ENCODE data around the gene TRPM1.

- TF ChIP-seq, protein P1, sequence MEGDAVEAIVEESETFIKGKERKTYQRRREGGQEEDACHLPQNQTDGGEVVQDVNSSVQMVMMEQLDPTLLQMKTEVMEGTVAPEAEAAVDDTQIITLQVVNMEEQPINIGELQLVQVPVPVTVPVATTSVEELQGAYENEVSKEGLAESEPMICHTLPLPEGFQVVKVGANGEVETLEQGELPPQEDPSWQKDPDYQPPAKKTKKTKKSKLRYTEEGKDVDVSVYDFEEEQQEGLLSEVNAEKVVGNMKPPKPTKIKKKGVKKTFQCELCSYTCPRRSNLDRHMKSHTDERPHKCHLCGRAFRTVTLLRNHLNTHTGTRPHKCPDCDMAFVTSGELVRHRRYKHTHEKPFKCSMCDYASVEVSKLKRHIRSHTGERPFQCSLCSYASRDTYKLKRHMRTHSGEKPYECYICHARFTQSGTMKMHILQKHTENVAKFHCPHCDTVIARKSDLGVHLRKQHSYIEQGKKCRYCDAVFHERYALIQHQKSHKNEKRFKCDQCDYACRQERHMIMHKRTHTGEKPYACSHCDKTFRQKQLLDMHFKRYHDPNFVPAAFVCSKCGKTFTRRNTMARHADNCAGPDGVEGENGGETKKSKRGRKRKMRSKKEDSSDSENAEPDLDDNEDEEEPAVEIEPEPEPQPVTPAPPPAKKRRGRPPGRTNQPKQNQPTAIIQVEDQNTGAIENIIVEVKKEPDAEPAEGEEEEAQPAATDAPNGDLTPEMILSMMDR (IDR thresholded peaks at IDR 0.05) = no peak
- TF ChIP-seq EP300 (IDR thresholded peaks at IDR 0.05) (no peak), POLR2A (IDR thresholded peaks at IDR 0.05) (no peak), POLR2AphosphoS5 (IDR thresholded peaks at IDR 0.05) (no peak)
Observed at GRCh38 chr15:31104003-31104402, 2.5 kb upstream of the TRPM1 start.

Data from gastroesophageal sphincter (tissue), 3 donors.